Effector memory CD4-positive, alpha-beta T cell (primary cell): ENCODE results near the gene RFXANK.

Experiments
- DNase-seq, 3 donors: peaks; one replicate each; pipeline ENCODE4 v3.0.0-alpha.2; 2020
- H3K27ac ChIP-seq: 2 replicates; pipeline ENCODE4 v1.7.0; 2013; ENCODE audit warnings: mild to moderate bottlenecking, low read length, moderate library complexity; ENCODE audit not compliant: insufficient read depth, poor library complexity, severe bottlenecking
- H3K27me3 ChIP-seq: replicated peaks from 2 replicates; pipeline ENCODE4 v1.7.0; 2013; ENCODE audit warnings: mild to moderate bottlenecking, low read length; ENCODE audit not compliant: insufficient read depth, control insufficient read depth, poor library complexity, severe bottlenecking
- H3K36me3 ChIP-seq: 2 replicates; pipeline ENCODE4 v1.7.0; 2013; ENCODE audit warnings: mild to moderate bottlenecking, low read length, moderate library complexity; ENCODE audit not compliant: control insufficient read depth, insufficient read depth
- H3K4me1 ChIP-seq: 2 replicates; pipeline ENCODE4 v1.7.0; 2013; ENCODE audit warnings: low read length, mild to moderate bottlenecking; ENCODE audit not compliant: control insufficient read depth, insufficient read depth, poor library complexity, severe bottlenecking
- H3K4me3 ChIP-seq: 2 replicates; pipeline ENCODE4 v1.7.0; 2013; ENCODE audit warnings: low read length, low read depth, mild to moderate bottlenecking; ENCODE audit not compliant: insufficient read depth, poor library complexity, severe bottlenecking
- H3K9me3 ChIP-seq: 2 replicates; pipeline ENCODE4 v1.7.0; 2013; ENCODE audit warnings: mild to moderate bottlenecking, low read length, moderate library complexity; ENCODE audit not compliant: control insufficient read depth

The RFXANK gene

GRCh38 chr19:19227217-19227616 is 35.2 kb downstream of the RFXANK start:
- Histone ChIP-seq H3K27ac (no peak overlapping the region), H3K36me3 (no peaks in the 10 kb centered on the region), H3K4me3 (no peak overlapping the region), H3K4me1 (peaks cover 9% of the 10 kb centered on the region), H3K9me3 (no peaks in the 10 kb centered on the region), H3K27me3 (peaks cover 5% of the 10 kb centered on the region)
- no peak for DNase-seq

DNA sequence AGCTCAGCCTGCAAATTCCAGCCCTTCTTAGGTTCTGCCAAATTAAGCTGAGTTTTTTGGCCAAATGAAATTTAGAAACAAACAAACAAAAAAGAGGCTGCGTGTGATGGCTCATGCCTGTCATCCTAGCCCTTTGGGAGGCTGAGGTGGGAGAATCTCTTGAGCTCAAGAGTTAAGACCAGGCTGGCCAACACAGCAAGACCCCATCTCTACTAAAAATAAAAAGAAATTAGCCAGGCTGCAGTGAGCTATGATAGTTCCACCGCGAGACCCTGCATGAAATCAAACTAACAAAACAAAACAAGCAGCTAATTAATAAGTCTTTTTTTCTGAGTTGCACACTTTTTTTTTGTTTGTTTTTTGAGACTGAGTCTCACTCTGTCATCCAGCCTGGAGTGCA is 37.6 kb downstream of the RFXANK start:
- peaks cover 6% of the 10 kb centered on the region for H3K4me1 ChIP-seq
- peaks cover 2% of the 10 kb centered on the region for H3K27me3 ChIP-seq
- H3K36me3 ChIP-seq: no peaks in the 10 kb centered on the region
- H3K9me3 ChIP-seq: peaks cover 5% of the 10 kb centered on the region
- H3K4me3 ChIP-seq: no peak overlapping the region
- DNase-seq: no peak
- no peak overlapping the region for H3K27ac ChIP-seq

DNA sequence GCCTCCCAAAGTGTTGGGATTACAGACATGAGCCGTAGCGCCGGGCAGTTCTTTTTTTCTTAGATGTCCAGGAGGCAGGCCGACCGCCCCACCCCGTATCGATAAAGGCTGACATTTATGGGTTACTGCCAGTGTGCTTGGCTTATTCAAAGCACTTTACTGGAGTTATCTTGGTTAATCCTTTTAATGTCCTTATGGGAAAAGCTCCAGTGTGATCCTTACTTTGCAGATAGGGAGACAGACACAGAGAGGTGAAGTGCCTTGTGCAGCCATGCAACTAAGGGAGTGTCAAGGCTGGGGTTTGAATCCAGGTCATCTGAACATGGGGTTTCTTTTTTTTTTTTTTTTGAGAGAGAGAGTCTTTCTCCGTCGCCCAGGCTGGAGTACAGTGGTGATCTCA is 38.9 kb downstream of the RFXANK start:
- Histone ChIP-seq H3K27me3 (no peaks in the 10 kb centered on the region), H3K4me3 (no peak overlapping the region), H3K9me3 (peaks cover 9% of the 10 kb centered on the region), H3K27ac (no peak overlapping the region), H3K4me1 (no peaks in the 10 kb centered on the region), H3K36me3 (no peaks in the 10 kb centered on the region)
- no peak for DNase-seq

- Histone ChIP-seq H3K4me3 (no peak overlapping the region), H3K9me3 (peaks cover 9% of the 10 kb centered on the region), H3K4me1 (no peaks in the 10 kb centered on the region), H3K36me3 (no peaks in the 10 kb centered on the region), H3K27ac (no peak overlapping the region), H3K27me3 (no peaks in the 10 kb centered on the region)
- DNase-seq: no peak
Observed at GRCh38 chr19:19232261-19232721, 40.2 kb downstream of the RFXANK start.

GRCh38 chr19:19234220-19234816 is 42.3 kb downstream of the RFXANK start:
- Histone ChIP-seq H3K27ac (no peak overlapping the region), H3K36me3 (no peaks in the 10 kb centered on the region), H3K9me3 (peaks cover 9% of the 10 kb centered on the region), H3K27me3 (no peaks in the 10 kb centered on the region), H3K4me3 (no peak overlapping the region), H3K4me1 (no peaks in the 10 kb centered on the region)
- DNase-seq: no peak

DNA sequence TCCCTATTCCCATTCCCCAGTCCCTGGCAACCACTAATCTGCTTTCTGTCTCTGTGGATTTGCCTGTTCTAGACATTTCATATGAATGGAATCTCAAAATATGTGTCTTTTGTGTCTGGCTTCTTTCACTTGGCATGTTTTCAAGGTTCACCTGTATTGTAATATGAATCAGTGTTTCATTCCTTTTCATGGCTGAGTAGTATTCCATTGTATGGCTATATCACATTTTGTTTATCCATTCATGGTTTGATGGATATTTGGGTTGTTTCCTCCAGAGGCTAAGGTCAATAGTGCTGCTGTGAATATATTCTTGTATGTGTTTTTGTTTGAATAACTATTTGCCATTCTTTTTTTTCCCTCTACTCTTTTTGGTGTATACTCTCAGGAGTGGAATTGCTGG is 44.1 kb downstream of the RFXANK start:
- H3K36me3 ChIP-seq: no peaks in the 10 kb centered on the region
- no peak overlapping the region for H3K27ac ChIP-seq
- no peak overlapping the region for H3K4me3 ChIP-seq
- no peaks in the 10 kb centered on the region for H3K27me3 ChIP-seq
- no peak for DNase-seq
- H3K4me1 ChIP-seq: no peaks in the 10 kb centered on the region
- peaks cover 9% of the 10 kb centered on the region for H3K9me3 ChIP-seq

DNA sequence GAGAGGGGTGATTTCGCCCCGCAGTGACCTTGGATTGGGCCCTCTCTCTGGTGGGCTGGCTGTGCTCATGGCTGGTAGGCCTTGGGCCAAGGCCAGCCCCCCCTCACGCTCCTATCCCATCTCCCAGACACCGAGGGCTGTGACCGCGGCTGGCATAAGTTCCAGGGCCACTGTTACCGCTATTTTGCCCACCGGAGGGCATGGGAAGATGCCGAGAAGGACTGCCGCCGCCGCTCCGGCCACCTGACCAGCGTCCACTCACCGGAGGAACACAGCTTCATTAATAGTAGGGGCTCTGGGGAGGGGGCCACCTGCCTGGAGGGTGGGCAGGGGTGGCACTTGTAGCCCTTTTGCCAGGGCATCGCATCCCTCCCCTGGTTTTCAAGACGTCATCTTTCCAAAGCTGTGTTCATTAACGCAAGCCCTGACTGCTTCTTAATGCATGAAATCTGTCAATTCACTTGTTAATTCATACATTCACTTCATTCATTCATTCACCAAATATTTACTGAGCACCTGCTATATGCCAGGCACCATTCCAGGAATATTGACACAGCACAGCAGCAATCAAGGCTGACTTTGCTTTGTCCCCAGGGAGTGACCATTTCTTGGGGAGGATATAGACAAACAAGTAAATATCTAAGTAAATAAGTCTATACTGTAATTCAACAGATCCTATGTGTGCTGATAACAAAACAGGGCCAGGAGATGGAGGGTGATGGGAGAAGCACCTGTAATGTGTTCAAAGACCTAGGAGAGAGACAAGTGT is 46.3 kb downstream of the RFXANK start:
- Histone ChIP-seq H3K4me1 (no peaks in the 10 kb centered on the region), H3K9me3 (peaks cover 9% of the 10 kb centered on the region), H3K27me3 (no peaks in the 10 kb centered on the region), H3K27ac (no peak overlapping the region), H3K36me3 (no peaks in the 10 kb centered on the region), H3K4me3 (no peak overlapping the region)
- no peak for DNase-seq

- no peaks in the 10 kb centered on the region for H3K4me1 ChIP-seq
- H3K27me3 ChIP-seq: no peaks in the 10 kb centered on the region
- no peak for DNase-seq
- no peaks in the 10 kb centered on the region for H3K36me3 ChIP-seq
- no peak overlapping the region for H3K4me3 ChIP-seq
- H3K27ac ChIP-seq: no peak overlapping the region
- peaks cover 4% of the 10 kb centered on the region for H3K9me3 ChIP-seq
Observed at GRCh38 chr19:19239675-19240074, 47.6 kb downstream of the RFXANK start.

GRCh38 chr19:19240476-19240875 is 48.4 kb downstream of the RFXANK start:
- no peak overlapping the region for H3K27ac ChIP-seq
- H3K9me3 ChIP-seq: no peaks in the 10 kb centered on the region
- DNase-seq: no peak
- no peak overlapping the region for H3K4me3 ChIP-seq
- no peaks in the 10 kb centered on the region for H3K36me3 ChIP-seq
- no peaks in the 10 kb centered on the region for H3K27me3 ChIP-seq
- no peaks in the 10 kb centered on the region for H3K4me1 ChIP-seq

GRCh38 chr19:19250196-19250801 is 58.2 kb downstream of the RFXANK start:
- Histone ChIP-seq H3K9me3 (no peaks in the 10 kb centered on the region), H3K4me1 (no peaks in the 10 kb centered on the region), H3K27me3 (no peaks in the 10 kb centered on the region), H3K36me3 (no peaks in the 10 kb centered on the region), H3K27ac (no peak overlapping the region), H3K4me3 (no peak overlapping the region)
- no peak for DNase-seq
